ENCODE measurements around the gene ARL9.

DNA sequence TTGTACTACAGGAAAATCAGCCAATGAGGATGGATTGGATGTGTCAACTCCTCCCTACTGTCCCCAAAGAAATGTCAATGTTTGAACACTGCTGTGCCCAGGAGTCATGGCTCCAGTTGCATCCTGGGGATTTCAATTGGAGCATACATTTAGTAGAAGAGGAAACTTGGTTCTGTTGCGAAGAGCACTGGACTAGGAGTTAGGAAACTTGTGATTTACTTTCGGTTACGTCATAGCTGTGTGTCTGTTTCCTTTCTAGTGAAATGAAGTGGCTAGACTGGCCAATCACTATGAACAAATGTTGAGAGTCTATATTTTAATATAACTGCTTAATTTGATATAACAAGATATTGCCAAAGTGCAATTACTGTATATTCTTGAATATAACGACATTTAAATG lies 35.2 kb downstream of the ARL9 start:
- TF ChIP-seq ZNF274 (IDR thresholded peaks at IDR 0.05; ENCODE audit: low read depth, low read length) (no peak), SUZ12 (IDR thresholded peaks at IDR 0.05; ENCODE audit: extremely low read depth, insufficient read depth, insufficient read length) (no peak)

All from NT2/D1 (cell line).